Skeletal muscle cell (primary cell): Measurements from ENCODE around the gene SMIM34.
"Not testable (repeated sequence)": the region's sequence is repeated elsewhere in the genome, so short reads cannot be mapped to it uniquely, and the experiment has no call there.

ENCODE experiments used
- DNase-seq: peaks from one replicate; pipeline ENCODE4 v3.0.0-alpha.2; 2010; ENCODE audit warnings: low read depth
- H3K4me3 ChIP-seq: 2 replicates; pipeline ENCODE4 v1.5.1; 2011; ENCODE audit warnings: low read depth, mild to moderate bottlenecking, control low read depth, low read length, moderate library complexity

The SMIM34 gene, protein sequence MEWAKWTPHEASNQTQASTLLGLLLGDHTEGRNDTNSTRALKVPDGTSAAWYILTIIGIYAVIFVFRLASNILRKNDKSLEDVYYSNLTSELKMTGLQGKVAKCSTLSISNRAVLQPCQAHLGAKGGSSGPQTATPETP

GRCh38 chr21:34423805-34424204 lies at the start of gene SMIM34:
SMIM34 (minus strand) TSS chr21:34423951; CDS start chr21:34423839, 112 bp downstream.
- DNase-seq, H3K4me3 ChIP-seq: not testable (repeated sequence)

DNA sequence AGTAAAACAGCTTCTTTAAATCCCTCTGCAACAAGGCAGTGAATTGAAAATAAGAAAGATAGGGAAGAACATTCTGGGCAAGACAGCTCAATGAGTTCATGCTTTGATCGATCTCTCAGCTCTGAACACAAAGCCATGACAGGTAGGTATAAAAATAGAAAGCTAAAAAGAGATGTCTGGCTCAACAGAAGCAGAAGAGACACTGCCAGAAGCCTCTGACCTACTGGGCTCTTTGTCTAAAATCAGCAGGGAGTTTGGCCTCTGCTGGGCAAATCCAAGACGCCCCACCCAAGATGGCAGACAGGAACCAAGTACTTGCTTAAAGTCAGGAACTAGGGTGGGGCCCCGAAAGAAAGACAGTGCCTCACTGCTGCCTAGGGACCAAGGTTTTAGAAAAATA lies 43.6 kb upstream of the SMIM34 start:
- H3K4me3 ChIP-seq, DNase-seq: not testable (repeated sequence)

DNA sequence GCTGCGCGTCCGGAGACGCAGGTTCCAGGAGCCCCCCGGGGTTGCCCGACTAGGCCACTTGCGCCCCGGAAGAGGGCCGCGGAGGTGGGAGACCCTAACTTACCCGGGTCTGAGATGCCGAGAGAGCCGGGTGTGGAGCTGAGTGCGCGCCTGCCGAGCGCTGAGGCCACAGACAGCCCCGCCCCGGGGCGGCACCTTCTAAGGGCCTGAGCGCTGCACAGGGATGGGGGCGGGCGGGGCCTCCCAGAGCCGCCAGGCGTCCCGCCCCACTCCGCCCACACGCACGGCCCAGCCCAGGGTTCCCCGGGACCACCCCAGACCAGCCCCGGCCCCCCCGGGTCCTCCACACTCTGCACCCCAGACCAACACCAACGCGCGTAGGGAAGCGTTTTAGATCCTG lies 35.7 kb upstream of the SMIM34 start:
- DNase-seq, H3K4me3 ChIP-seq: not testable (repeated sequence)

DNA sequence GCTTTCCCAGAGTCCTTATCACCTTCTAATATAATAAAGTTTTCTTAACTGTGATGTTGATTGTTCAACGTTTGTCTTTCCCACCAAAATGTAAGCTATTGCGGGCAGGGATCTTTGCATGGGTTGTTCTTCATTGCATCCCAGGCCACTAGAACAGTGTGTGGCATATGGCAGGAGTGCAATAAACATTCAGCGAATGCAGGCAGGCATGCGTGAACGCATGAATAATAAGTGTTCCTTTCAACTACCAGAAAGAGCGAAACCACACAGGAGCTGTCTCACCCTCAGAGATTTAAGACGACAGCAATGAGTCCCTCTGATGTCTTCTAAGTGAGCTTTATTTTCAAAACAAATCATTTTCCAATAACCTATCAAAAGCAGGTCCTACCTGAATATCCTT lies 34.5 kb upstream of the SMIM34 start:
- not testable (repeated sequence) for DNase-seq, H3K4me3 ChIP-seq

DNA sequence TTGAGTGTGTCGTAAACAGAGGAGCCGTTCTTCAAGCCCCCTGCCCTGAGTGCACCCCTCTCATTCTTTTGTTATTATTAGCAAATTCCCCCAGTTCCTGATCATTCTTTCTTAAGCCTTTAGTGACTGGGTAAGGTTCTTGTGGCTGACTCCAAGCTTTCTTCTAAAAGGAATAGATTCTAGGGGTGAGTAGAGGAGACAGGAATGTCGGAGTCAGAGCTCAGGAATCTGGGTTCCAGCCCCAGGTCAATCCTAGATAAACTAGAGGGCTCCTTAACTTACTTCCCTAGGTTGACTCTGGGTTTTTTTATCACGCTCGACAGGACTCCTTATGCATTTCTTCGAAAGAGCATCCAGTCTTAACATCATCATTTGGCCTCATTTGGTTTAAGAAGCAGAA lies 32.4 kb upstream of the SMIM34 start:
- DNase-seq: not testable (repeated sequence)

GRCh38 chr21:34455628-34456027 lies 31.9 kb upstream of the SMIM34 start:
- not testable (repeated sequence) for DNase-seq, H3K4me3 ChIP-seq

More for the DNA sequence above, 32.4 kb upstream of the SMIM34 start:
- not testable (repeated sequence) for H3K4me3 ChIP-seq

- not testable (repeated sequence) for H3K4me3 ChIP-seq, DNase-seq
These were observed 23.3 kb upstream of the SMIM34 start for GRCh38 chr21:34447018-34447417.

DNA sequence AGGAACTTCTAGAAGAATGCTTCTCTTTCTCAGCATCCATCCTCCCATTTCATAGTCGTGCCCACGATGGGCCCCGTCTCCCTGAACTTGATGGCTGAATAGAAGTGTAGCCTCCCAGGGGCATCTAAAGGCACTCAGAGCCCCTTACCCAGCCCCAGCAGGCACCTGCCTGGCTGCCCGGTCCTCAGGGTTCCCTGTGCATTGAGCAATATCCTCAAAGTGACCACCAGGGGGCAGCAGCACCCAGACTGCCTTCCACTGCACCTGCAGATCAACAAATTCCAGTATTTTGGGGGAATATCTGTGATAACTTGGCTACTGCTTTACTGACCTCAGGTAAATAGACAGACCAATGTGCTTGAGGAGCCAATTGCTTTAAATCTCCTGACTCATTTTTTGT lies 19.7 kb upstream of the SMIM34 start:
- DNase-seq, H3K4me3 ChIP-seq: not testable (repeated sequence)

GRCh38 chr21:34429710-34430109 lies 6.0 kb upstream of the SMIM34 start:
- H3K4me3 ChIP-seq, DNase-seq: not testable (repeated sequence)

DNA sequence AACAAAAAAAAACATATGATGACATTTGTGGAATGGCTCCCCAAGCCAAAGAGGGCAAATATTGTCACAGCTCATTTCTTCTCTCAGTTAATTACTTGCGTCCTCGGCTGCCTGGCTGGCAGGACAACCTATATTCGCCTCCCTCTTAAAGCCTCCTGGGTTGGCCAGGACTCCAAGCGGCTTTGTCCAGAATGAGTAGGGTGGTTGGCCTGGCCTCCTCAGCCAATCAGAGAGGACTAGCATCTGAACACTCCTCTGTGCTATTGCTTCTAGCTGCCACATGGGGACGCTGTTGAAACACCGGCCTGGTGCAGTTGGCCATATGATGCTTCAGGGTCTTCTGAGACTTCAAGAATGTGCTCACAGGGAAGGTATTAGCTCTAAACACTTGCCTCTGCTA lies 4.7 kb upstream of the SMIM34 start:
- H3K4me3 ChIP-seq, DNase-seq: not testable (repeated sequence)

DNA sequence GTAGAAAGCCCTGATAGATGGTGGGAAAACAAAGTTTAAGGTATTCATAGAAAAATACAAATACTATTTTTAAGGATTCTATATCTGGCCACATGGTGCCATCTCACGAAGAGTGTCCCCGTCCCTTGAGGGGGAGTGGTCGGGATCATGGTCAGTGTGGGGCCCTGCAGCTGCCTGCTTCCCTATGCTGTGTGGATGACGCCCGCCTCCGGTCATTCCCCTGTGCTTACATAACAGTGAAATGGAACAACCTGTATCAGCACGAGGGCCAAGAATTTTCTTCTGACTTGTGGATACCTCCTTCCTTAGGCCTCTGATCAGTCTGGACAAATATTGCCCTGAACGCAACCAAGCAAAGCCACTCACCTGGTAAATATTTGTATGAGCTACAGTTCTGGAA lies 3.6 kb upstream of the SMIM34 start:
- DNase-seq, H3K4me3 ChIP-seq: not testable (repeated sequence)

GRCh38 chr21:34417448-34418077 lies 6.2 kb downstream of the SMIM34 start:
- H3K4me3 ChIP-seq, DNase-seq: not testable (repeated sequence)

GRCh38 chr21:34407294-34407693 lies 16.5 kb downstream of the SMIM34 start:
- not testable (repeated sequence) for H3K4me3 ChIP-seq, DNase-seq

DNA sequence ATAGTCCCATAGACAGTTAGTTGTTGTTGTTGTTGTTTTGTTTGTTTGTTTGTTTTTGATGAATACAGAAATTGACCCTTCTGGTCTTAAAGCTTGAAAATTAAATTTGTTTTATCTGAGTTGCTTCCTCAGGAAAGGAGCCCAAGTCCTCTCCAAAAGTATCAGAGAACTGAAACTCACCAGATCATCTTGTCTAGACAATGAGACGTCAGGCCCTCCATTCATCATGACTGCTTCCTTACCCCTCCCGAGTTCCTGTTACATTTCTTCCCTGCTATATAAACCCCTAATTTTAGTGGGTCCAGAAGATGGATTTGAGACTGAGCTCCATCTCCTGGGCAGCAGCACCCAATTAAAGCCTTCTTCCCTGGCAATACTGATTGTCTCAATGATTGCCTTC lies 17.1 kb downstream of the SMIM34 start:
- not testable (repeated sequence) for H3K4me3 ChIP-seq, DNase-seq

- not testable (repeated sequence) for DNase-seq, H3K4me3 ChIP-seq
These were observed 17.6 kb downstream of the SMIM34 start for GRCh38 chr21:34406102-34406501.

DNA sequence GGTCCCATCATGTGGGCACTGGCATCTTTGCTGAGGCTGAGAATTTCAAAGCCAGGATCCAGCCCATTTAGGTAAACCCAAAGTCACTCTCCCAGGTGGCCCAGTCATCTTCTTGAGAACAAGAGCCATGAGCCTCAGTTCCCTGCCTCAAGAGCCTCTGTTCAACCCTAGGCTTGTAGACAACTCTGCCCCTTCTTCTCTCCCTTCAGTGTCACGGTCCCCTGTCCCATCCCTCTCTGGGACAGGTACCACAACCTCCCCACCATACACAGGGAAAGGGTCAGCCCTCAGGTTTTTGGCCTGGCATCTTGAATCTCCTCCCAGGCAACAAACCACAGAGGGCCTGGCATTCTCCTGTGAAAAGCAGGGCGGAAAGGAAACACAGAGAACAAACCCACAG lies 18.1 kb downstream of the SMIM34 start:
- H3K4me3 ChIP-seq, DNase-seq: not testable (repeated sequence)

DNA sequence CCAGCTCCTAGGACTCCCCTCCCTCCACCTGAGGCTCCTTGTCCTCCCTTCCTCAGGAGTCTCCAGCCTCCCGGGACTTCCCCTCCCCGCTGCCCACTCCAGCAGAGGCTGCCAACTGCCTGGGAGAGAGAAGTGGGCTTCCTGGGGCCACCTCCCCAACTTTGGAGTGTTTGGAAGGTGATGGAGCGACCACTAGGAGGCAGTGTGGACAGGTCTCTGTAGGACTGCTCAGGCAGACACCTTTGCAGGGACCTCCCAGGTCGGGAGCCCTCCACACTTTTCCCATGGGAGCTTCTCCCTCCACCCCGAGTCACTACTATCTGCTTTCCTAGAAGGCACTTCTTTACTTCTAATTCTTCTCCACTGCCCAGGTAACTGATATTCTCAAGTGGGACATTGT lies 19.0 kb downstream of the SMIM34 start:
- DNase-seq, H3K4me3 ChIP-seq: not testable (repeated sequence)

DNA sequence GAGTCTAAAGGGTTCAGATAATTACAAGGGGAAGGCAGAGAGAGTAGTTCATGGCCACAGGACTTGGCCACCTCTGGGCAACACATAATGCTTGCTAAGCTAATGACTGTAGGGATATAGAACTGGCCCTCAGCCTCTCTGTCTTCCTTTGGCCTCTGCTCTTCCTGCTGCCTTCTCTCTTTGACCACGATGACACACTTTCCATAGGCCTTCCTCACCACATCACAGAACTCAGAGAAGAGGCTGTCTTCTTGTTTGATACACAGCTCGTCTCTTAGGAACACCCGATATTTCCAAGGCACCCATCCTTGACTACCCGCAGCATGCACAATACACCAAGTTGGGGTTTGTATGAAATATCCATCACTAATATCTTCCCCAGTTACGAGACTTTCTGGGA lies 23.2 kb downstream of the SMIM34 start:
- not testable (repeated sequence) for H3K4me3 ChIP-seq

DNA sequence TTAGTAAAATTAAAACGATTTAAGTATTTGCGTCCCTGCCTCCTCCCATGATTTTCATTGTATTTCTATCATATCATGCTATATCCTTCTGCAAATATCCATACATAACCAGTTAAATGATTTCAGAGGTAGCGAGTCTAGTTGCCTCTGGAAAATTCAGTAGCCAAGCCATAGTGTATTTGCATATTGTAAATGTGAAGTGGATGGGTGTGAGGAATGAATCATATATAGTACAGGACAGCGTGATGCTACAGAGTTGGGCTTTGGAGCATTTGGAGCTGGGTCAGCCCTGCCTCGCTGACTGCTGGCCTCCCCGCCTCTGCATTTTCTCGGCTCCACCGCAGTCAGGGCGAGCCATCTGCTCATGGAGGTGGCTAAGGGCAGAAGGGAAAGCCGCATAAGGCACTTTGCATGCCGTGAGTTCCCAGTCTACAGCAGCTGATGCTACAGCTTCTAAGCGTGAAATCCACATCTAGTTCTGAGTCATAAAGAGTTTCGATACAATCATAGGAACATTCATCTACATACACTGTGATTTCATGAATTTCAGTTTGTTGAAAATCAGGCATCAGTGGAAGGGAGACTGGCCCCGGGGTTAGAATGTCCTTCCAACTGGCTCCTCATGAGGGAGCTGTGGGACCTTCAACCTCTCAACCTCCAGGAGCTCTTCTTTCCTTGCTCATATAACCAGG lies 39.9 kb downstream of the SMIM34 start:
- H3K4me3 ChIP-seq, DNase-seq: not testable (repeated sequence)

More for the DNA sequence above, 23.2 kb downstream of the SMIM34 start:
- not testable (repeated sequence) for DNase-seq

DNA sequence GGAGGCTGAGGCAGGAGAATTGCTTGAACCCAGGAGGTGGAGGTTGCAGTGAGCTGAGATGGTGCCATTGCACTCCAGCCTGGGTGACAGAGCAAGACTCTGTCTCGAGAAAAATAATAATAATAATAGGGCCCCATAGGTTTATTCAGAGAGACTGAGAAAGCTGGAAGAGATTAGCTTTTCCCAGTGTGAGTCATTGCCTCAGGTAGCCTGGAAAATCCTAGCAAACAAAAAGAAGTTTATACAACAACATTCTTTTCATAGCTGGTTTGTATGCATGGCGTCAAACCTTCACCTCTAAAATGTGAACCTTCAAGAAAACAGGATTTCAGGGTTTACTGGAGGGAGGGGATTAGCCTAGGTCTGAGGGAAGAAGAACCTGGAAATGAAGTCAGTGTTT lies 40.6 kb downstream of the SMIM34 start:
- not testable (repeated sequence) for DNase-seq, H3K4me3 ChIP-seq

DNA sequence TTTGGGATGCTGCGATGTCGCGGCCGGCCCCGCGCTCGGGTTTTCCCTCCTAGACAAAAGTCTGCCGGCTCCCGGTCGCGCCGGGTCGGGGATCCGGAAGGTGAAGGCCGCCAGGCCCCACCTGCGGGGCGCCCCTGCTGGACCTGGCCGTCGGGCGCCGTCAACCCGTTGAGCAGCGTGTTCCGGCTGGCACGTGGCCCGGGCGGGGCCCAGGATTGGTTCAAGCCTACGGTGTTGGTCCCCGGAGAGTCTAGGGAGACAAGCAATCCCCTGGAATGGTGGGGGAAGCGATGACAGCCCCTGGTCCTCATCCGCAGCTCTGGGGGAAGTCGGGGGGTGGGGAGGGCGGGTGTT lies 48.2 kb downstream of the SMIM34 start:
- not testable (repeated sequence) for DNase-seq

More for the DNA sequence above, 48.2 kb downstream of the SMIM34 start:
- H3K4me3 ChIP-seq: not testable (repeated sequence)
